Measurements from ENCODE around the gene SMARCA2. TPM values are rescaled to one million over a fixed set of nuclear protein-coding genes. Genes with fewer than 3 reads are reported as not detected.

Gene SMARCA2
- polyA plus RNA-seq, 1 donor from 2014 or later, result 150 TPM

DNA sequence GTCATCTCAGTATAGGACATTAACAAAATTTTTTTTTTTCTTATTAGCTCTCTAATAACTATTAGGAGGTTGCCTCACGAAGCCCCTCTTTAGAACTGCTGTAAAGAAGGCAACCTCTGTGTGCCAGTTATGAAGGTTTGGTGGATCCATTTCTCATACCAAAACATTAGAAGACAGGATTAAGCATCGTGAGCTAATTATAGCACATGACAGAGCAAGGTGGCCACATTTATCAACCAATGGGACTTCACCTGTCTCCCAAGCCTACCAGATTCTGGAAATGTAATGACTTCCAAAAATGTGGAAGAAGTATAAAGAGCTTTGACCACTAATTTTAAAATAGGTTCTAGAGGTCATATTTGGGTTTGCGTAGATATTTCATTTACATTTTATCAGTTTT is 107.2 kb downstream of the SMARCA2 start:
- no peaks in the 10 kb centered on the region for H3F3A ChIP-seq (ENCODE audit: insufficient read depth, low read length, poor library complexity, severe bottlenecking)
- no peak overlapping the region for H3K4me2 ChIP-seq (ENCODE audit: low read length)
- no peaks in the 10 kb centered on the region for H3K9me3 ChIP-seq (ENCODE audit: low read length)
- H3K4me3 ChIP-seq (ENCODE audit: low read length), result no peak overlapping the region
- H3K79me2 ChIP-seq (replicated peaks; ENCODE audit: insufficient read depth, low read length), result no peaks in the 10 kb centered on the region
- no peak overlapping the region for H3K9ac ChIP-seq (ENCODE audit: low read length)
- H3K27ac ChIP-seq (ENCODE audit: low read length), result no peak overlapping the region
- no peaks in the 10 kb centered on the region for H4K20me1 ChIP-seq (ENCODE audit: insufficient read depth)
- H3K9me2 ChIP-seq (ENCODE audit: insufficient read depth, low read length), result no peaks in the 10 kb centered on the region
- no peaks in the 10 kb centered on the region for H3K27me3 ChIP-seq (ENCODE audit: insufficient read depth, low read depth, low read length)
- no peak for TF ChIP-seq EZH2 (IDR thresholded peaks at IDR 0.05; ENCODE audit: borderline replicate concordance, insufficient read depth, low read length, poor library complexity, severe bottlenecking)
- TF ChIP-seq, protein P1, sequence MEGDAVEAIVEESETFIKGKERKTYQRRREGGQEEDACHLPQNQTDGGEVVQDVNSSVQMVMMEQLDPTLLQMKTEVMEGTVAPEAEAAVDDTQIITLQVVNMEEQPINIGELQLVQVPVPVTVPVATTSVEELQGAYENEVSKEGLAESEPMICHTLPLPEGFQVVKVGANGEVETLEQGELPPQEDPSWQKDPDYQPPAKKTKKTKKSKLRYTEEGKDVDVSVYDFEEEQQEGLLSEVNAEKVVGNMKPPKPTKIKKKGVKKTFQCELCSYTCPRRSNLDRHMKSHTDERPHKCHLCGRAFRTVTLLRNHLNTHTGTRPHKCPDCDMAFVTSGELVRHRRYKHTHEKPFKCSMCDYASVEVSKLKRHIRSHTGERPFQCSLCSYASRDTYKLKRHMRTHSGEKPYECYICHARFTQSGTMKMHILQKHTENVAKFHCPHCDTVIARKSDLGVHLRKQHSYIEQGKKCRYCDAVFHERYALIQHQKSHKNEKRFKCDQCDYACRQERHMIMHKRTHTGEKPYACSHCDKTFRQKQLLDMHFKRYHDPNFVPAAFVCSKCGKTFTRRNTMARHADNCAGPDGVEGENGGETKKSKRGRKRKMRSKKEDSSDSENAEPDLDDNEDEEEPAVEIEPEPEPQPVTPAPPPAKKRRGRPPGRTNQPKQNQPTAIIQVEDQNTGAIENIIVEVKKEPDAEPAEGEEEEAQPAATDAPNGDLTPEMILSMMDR (IDR thresholded peaks at IDR 0.05; ENCODE audit: poor library complexity, severe bottlenecking), result no peak
- no peak for TF ChIP-seq RAD21 (conservative IDR thresholded peaks at IDR 0.05)
- no peak for TF ChIP-seq EP300 (conservative IDR thresholded peaks at IDR 0.05; ENCODE audit: poor library complexity, severe bottlenecking)
- no peak for TF ChIP-seq MXI1 (conservative IDR thresholded peaks at IDR 0.05; ENCODE audit: poor library complexity, severe bottlenecking)
- TF ChIP-seq, protein P2, sequence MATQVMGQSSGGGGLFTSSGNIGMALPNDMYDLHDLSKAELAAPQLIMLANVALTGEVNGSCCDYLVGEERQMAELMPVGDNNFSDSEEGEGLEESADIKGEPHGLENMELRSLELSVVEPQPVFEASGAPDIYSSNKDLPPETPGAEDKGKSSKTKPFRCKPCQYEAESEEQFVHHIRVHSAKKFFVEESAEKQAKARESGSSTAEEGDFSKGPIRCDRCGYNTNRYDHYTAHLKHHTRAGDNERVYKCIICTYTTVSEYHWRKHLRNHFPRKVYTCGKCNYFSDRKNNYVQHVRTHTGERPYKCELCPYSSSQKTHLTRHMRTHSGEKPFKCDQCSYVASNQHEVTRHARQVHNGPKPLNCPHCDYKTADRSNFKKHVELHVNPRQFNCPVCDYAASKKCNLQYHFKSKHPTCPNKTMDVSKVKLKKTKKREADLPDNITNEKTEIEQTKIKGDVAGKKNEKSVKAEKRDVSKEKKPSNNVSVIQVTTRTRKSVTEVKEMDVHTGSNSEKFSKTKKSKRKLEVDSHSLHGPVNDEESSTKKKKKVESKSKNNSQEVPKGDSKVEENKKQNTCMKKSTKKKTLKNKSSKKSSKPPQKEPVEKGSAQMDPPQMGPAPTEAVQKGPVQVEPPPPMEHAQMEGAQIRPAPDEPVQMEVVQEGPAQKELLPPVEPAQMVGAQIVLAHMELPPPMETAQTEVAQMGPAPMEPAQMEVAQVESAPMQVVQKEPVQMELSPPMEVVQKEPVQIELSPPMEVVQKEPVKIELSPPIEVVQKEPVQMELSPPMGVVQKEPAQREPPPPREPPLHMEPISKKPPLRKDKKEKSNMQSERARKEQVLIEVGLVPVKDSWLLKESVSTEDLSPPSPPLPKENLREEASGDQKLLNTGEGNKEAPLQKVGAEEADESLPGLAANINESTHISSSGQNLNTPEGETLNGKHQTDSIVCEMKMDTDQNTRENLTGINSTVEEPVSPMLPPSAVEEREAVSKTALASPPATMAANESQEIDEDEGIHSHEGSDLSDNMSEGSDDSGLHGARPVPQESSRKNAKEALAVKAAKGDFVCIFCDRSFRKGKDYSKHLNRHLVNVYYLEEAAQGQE (IDR thresholded peaks at IDR 0.05; ENCODE audit: borderline replicate concordance), result no peak
- no peak for TF ChIP-seq SMC3 (conservative IDR thresholded peaks at IDR 0.05; ENCODE audit: poor library complexity)
- no peak for TF ChIP-seq POLR2AphosphoS5 (IDR thresholded peaks at IDR 0.05)
- no peak for TF ChIP-seq TAF1 (IDR thresholded peaks at IDR 0.05; ENCODE audit: low read depth)
- H2AFZ ChIP-seq (ENCODE audit: low read depth, low read length), result no peak overlapping the region
- peaks cover 11% of the 10 kb centered on the region for H3K36me3 ChIP-seq (ENCODE audit: insufficient read depth, low read length)

DNA sequence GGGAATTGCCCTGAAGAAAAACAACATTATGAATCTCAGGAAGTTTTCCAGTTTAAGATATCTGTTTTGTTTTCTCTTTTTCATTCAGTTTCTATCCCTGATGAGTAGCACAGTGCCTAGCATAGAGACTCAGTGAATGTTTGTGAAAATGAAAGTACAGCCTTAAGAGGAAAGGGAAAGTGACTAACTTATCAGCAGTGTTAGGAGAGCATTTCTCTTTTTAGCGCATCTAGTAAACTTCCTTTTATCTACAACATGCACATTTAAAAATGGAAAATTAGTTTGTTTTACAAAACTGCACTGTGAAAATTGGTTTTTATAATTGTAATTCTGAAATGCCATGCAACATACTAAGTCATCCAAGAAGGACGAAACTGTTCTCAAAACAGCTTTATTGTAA is 110.8 kb downstream of the SMARCA2 start:
- no peak overlapping the region for H2AFZ ChIP-seq (ENCODE audit: low read depth, low read length)
- no peak overlapping the region for H3K4me2 ChIP-seq (ENCODE audit: low read length)
- no peaks in the 10 kb centered on the region for H3K27me3 ChIP-seq (ENCODE audit: insufficient read depth, low read depth, low read length)
- no peak overlapping the region for H3K4me3 ChIP-seq (ENCODE audit: low read length)
- H3K79me2 ChIP-seq (replicated peaks; ENCODE audit: insufficient read depth, low read length), result no peaks in the 10 kb centered on the region
- peaks cover 11% of the 10 kb centered on the region for H3K36me3 ChIP-seq (ENCODE audit: insufficient read depth, low read length)
- H3K27ac ChIP-seq (ENCODE audit: low read length), result no peak overlapping the region
- no peaks in the 10 kb centered on the region for H3F3A ChIP-seq (ENCODE audit: insufficient read depth, low read length, poor library complexity, severe bottlenecking)
- H4K20me1 ChIP-seq (ENCODE audit: insufficient read depth), result no peaks in the 10 kb centered on the region
- TF ChIP-seq SMC3 (conservative IDR thresholded peaks at IDR 0.05; ENCODE audit: poor library complexity), result no peak
- TF ChIP-seq, protein P1 (IDR thresholded peaks at IDR 0.05; ENCODE audit: poor library complexity, severe bottlenecking), result no peak
- no peaks in the 10 kb centered on the region for H3K9me3 ChIP-seq (ENCODE audit: low read length)
- H3K9ac ChIP-seq (ENCODE audit: low read length), result no peak overlapping the region
- no peaks in the 10 kb centered on the region for H3K9me2 ChIP-seq (ENCODE audit: insufficient read depth, low read length)
